Activated CD4-positive, alpha-beta T cell treated with anti-CD3 and anti-CD28 coated beads for 36 hours (primary cell): ENCODE results near the gene SORT1. TPM values are rescaled to one million over a fixed set of nuclear protein-coding genes. Genes with fewer than 3 reads are reported as not detected.

Experiments used
- ATAC-seq: fragments of 200-7000 bp; cut with Tn5 transposase; one replicate; pipeline ENCODE4 v1.10.0; 2021; ENCODE audit warnings: mild to moderate bottlenecking, moderate library complexity
- CTCF ChIA-PET: fragments of 350-600 bp; sonication (Branson Sonifier 250); formaldehyde crosslinking; loops from one replicate; lab custom pipeline; 2021; ENCODE audit warnings: antibody characterized with exemption; lab: Charles Lee
- POLR2A ChIA-PET: fragments of 350-600 bp; sonication (Branson Sonifier 250); formaldehyde crosslinking; loops from one replicate; lab custom pipeline; 2021; ENCODE audit warnings: antibody characterized with exemption, inconsistent platforms; lab: Charles Lee
- DNase-seq: peaks from one replicate; pipeline ENCODE4 v3.0.0-alpha.2; 2020
- H3K27ac Mint-ChIP-seq: one replicate; pipeline ENCODE4 v1.8.0; 2021; ENCODE audit warnings: mixed read lengths
- H3K27me3 Mint-ChIP-seq: one replicate; pipeline ENCODE4 v1.8.0; 2021; ENCODE audit warnings: mixed read lengths
- H3K36me3 Mint-ChIP-seq: one replicate; pipeline ENCODE4 v1.8.0; 2021; ENCODE audit warnings: low read depth, mixed read lengths
- H3K4me1 Mint-ChIP-seq: one replicate; pipeline ENCODE4 v1.8.0; 2021; ENCODE audit warnings: mixed read lengths
- H3K4me3 Mint-ChIP-seq: one replicate; pipeline ENCODE4 v1.8.0; 2021; ENCODE audit warnings: mild to moderate bottlenecking, moderate library complexity, mixed read lengths
- H3K9me3 Mint-ChIP-seq: one replicate; pipeline ENCODE4 v1.8.0; 2021; ENCODE audit warnings: low read depth, mixed read lengths
- intact Hi-C, 2 experiments: fragments of 100-400 bp; cut with DNase I in 1 of 2; cut with micrococcal nuclease in 1 of 2; formaldehyde crosslinking; loops; one replicate each; pipeline versions ENCODE4 v1.14.2 to v1.15.1; 2022 to 2024; cut with DNase I, micrococcal nuclease
- total RNA-seq, 2 experiments: library from RNA; stranded (reverse); gene quantifications; one replicate each; pipeline ENCODE4 v1.2.3, GENCODE V29; 2021

Gene SORT1
- total RNA-seq, 2 experiments from 2014 or later: 0.39 to 0.55 TPM

DNA sequence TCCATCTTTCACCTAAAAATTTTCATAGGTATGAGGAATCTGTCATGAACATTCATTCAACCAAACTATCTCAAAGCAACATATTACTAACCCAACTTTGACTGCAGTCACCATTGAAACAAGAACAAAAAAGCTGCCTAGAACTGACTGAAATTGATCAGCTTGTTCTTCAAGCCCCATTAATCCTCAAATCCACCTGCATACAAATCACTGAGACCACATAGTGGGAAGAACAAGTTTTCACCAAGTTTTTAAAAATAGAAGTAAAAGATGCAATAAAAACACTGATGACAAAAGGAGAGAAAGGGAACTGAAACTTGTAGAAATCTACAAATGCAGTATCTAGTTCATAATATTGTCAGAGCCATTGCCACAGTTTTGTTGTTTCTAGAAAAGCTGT is 6.1 kb downstream of the SORT1 start:
- H3K4me1 Mint-ChIP-seq: peaks cover 5% of the 10 kb centered on the region
- ChIA-PET CTCF (interaction anchor here (1.1 to 2.2 kb wide), 4 partner anchors 9 to 108 kb away, joined by 3 to 5 read pairs (median 3); partner anchors contain the start of gene PSRC1), POLR2A (no interaction called here)
- DNase-seq: no peak
- no peak overlapping the region for H3K4me3 Mint-ChIP-seq
- H3K27ac Mint-ChIP-seq: no peak overlapping the region
- peak; percentile 61 for ATAC-seq
- intact Hi-C loops: loop anchor here in 1 of 2 experiments (2.0 kb wide), 1 partner anchor 21 kb away; no protein-coding TSS in a partner anchor
- H3K9me3 Mint-ChIP-seq: no peaks in the 10 kb centered on the region
- no peaks in the 10 kb centered on the region for H3K36me3 Mint-ChIP-seq
- H3K27me3 Mint-ChIP-seq: peaks cover 53% of the 10 kb centered on the region

- Mint-ChIP-seq H3K4me3 (no peak overlapping the region), H3K4me1 (peaks cover 7% of the 10 kb centered on the region), H3K9me3 (no peaks in the 10 kb centered on the region), H3K27me3 (peaks cover 48% of the 10 kb centered on the region), H3K27ac (no peak overlapping the region), H3K36me3 (no peaks in the 10 kb centered on the region)
- CTCF ChIA-PET: interaction anchor here (1.1 to 2.7 kb wide), 6 partner anchors 8 to 108 kb away, joined by 3 to 20 read pairs (median 3); partner anchors contain the start of genes PSRC1 and SORT1
- POLR2A ChIA-PET: no interaction called here
- intact Hi-C loops: loop anchor here in 1 of 2 experiments (2.0 kb wide), 1 partner anchor 20 kb away; no protein-coding TSS in a partner anchor
- no peak for ATAC-seq
- DNase-seq: no peak
These were observed 6.6 kb downstream of the SORT1 start for GRCh38 chr1:109391157-109391556.

DNA sequence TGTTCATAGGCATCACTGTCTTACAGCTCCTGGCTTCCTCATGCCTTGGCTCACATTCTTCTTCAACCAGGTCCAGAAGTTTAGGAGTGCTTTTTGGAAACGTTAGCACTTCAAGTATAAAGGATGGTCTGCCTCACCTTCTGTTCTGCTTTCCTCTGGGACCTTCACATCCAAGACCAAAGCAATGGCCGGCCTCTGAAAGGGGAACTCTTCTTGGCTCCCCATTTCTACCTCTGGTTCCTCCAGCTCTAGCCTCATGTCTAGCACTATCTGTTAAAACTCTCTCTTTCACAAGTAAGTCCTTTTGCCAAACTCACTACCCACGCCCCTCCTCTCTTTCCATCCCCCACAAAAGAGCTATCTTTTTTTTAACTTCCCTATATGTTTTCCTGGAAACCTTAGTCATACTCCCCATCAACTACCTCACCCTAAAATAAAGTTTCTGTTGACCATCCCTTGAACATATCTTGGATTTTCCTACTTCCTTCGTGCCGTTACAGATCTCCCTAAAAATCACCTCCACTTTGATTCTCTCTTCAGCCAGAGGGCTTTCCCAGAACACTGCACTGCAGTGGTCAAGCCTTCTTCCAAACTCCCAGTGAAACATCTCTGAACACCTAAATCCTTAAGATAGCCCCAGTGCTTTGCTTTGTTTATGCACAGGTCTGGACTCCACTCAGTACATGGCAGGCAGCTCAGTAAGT is 7.9 kb downstream of the SORT1 start:
- ChIA-PET CTCF (interaction anchor here (0.7 to 2.7 kb wide), 7 partner anchors 9 to 188 kb away, joined by 3 to 20 read pairs (median 4); partner anchors contain the start of gene SORT1), POLR2A (no interaction called here)
- intact Hi-C loops: loop anchor here in 1 of 2 experiments (2.0 kb wide), 1 partner anchor 19 kb away; no protein-coding TSS in a partner anchor
- Mint-ChIP-seq H3K4me1 (peaks cover 7% of the 10 kb centered on the region), H3K36me3 (no peaks in the 10 kb centered on the region), H3K4me3 (no peak overlapping the region), H3K27ac (no peak overlapping the region), H3K27me3 (peaks cover 36% of the 10 kb centered on the region), H3K9me3 (no peaks in the 10 kb centered on the region)
- DNase-seq (no peak), ATAC-seq (no peak)

- DNase-seq (no peak), ATAC-seq (no peak)
- H3K27ac Mint-ChIP-seq: no peak overlapping the region
- intact Hi-C loops: no loop called here
- H3K27me3 Mint-ChIP-seq: peaks cover 31% of the 10 kb centered on the region
- POLR2A ChIA-PET: no interaction called here
- CTCF ChIA-PET: interaction anchor here (1.0 to 2.7 kb wide), 4 partner anchors 10 to 188 kb away, joined by 4 to 20 read pairs (median 4); partner anchors contain the start of gene SORT1
- H3K4me3 Mint-ChIP-seq: no peak overlapping the region
- H3K36me3 Mint-ChIP-seq: no peaks in the 10 kb centered on the region
- peaks cover 7% of the 10 kb centered on the region for H3K4me1 Mint-ChIP-seq
- no peaks in the 10 kb centered on the region for H3K9me3 Mint-ChIP-seq
These were observed 8.7 kb downstream of the SORT1 start for GRCh38 chr1:109388884-109389637.

DNA sequence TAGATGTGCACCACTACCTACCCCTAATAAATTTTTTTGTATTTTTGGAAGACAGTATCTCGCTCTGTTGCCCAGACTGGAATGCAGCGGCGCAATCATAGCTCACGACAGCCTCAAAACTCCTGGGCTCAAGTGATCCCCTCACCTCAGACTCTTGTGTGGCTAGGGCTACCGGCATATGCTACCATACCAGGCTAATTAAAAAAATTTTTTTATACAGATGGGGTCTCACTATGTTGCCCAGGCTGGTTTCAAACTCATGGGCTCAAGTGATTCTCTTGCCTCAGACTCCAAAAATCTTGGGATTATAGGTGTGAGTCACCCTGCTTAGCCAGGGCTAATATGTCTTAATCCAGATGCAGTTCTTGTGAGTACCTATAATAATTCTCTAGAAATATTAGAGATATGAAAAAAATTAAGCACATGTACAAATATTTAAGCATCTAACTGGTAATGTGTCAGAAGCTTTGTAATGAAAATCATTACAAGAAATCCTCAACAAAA is 9.5 kb downstream of the SORT1 start:
- H3K27me3 Mint-ChIP-seq: peaks cover 26% of the 10 kb centered on the region
- H3K27ac Mint-ChIP-seq: no peak overlapping the region
- H3K36me3 Mint-ChIP-seq: no peaks in the 10 kb centered on the region
- DNase-seq (no peak), ATAC-seq (no peak)
- no peaks in the 10 kb centered on the region for H3K9me3 Mint-ChIP-seq
- H3K4me3 Mint-ChIP-seq: no peak overlapping the region
- CTCF ChIA-PET: interaction anchor here (2.7 kb wide), 1 partner anchor 11 kb away, joined by 20 read pairs; the partner anchor contains the start of gene SORT1
- peaks cover 7% of the 10 kb centered on the region for H3K4me1 Mint-ChIP-seq
- intact Hi-C loops: no loop called here
- POLR2A ChIA-PET: no interaction called here

DNA sequence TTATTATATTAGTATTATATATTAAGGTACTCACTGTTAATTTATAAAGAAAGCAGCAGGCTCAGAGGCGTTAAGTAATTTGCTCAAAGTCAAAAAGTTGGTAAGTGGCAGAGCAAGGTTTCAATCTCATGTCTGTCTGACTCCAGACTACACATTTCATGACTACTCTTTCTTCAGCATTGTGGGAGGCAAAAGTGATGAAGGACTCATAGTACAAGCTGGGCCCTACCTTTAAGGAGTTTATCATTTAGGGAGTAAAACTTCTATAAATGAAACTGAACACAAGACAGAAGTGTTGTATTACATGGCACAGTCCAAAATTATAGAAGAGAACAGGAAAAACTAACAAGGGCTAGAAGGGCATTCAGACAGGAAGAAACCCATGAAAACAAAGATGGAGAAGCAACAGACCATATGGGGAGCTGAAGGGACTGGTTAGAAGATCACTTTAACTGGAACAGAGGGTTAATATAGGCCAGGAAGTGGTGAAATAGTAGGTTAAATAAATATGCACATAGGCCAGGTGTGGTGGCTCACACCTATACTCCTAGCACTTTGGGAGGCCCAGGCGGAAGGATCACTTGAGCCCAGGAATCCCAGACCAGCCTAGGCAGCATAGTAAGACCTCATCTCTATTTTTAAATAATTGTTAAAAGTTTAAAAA is 11.5 kb downstream of the SORT1 start:
- H3K27me3 Mint-ChIP-seq: peaks cover 13% of the 10 kb centered on the region
- no peak overlapping the region for H3K27ac Mint-ChIP-seq
- DNase-seq: no peak
- CTCF ChIA-PET: interaction anchor here (0.8 to 3.2 kb wide), 5 partner anchors 10 to 109 kb away, joined by 3 to 14 read pairs (median 5); partner anchors contain the start of genes PSRC1 and SORT1
- no peak overlapping the region for H3K4me3 Mint-ChIP-seq
- H3K36me3 Mint-ChIP-seq: no peaks in the 10 kb centered on the region
- POLR2A ChIA-PET: no interaction called here
- H3K4me1 Mint-ChIP-seq: peaks cover 3% of the 10 kb centered on the region
- peak; percentile 77 for ATAC-seq
- intact Hi-C loops: no loop called here
- no peaks in the 10 kb centered on the region for H3K9me3 Mint-ChIP-seq

DNA sequence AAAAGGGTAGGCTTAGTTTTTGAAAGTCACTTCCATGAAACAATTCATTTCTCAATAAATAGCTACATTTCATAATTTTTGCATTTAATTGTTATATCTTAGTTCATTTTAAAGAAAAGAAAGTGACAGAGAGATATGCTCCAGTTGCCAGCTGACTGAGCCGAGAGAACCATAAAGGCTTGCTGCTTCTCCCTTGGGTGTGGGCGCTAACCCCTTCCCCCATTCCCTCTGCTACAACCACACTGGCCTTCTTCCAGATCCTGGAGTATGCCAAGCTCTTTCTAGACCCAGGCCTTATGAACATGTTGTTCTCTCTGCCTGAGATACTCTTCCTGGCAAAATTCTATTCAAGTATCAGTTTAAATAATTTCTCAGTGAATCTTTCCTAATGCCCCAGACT is 12.3 kb downstream of the SORT1 start:
- intact Hi-C loops: no loop called here
- CTCF ChIA-PET: interaction anchor here (0.7 to 3.2 kb wide), 3 partner anchors 8 to 14 kb away, joined by 3 to 14 read pairs (median 5); partner anchors contain the start of gene SORT1

GRCh38 chr1:109383854-109384253 is 13.9 kb downstream of the SORT1 start:
- intact Hi-C loops: no loop called here
- CTCF ChIA-PET: interaction anchor here (0.8 to 1.1 kb wide), 2 partner anchors 13 to 104 kb away, joined by 3 to 4 read pairs; no protein-coding TSS in a partner anchor
- ATAC-seq (no peak), DNase-seq (no peak)
- Mint-ChIP-seq H3K4me3 (no peak overlapping the region), H3K27me3 (peaks cover 3% of the 10 kb centered on the region), H3K27ac (no peak overlapping the region), H3K36me3 (no peaks in the 10 kb centered on the region), H3K4me1 (peaks cover 3% of the 10 kb centered on the region), H3K9me3 (no peaks in the 10 kb centered on the region)
- POLR2A ChIA-PET: no interaction called here

More for the DNA sequence above, 12.3 kb downstream of the SORT1 start:
- H3K27ac Mint-ChIP-seq: no peak overlapping the region
- no peaks in the 10 kb centered on the region for H3K9me3 Mint-ChIP-seq
- no peak for ATAC-seq
- H3K27me3 Mint-ChIP-seq: peaks cover 8% of the 10 kb centered on the region
- H3K4me3 Mint-ChIP-seq: no peak overlapping the region
- POLR2A ChIA-PET: no interaction called here
- H3K36me3 Mint-ChIP-seq: no peaks in the 10 kb centered on the region
- DNase-seq: no peak
- peaks cover 3% of the 10 kb centered on the region for H3K4me1 Mint-ChIP-seq

GRCh38 chr1:109383087-109383779 is 14.5 kb downstream of the SORT1 start:
- H3K36me3 Mint-ChIP-seq: no peaks in the 10 kb centered on the region

DNA sequence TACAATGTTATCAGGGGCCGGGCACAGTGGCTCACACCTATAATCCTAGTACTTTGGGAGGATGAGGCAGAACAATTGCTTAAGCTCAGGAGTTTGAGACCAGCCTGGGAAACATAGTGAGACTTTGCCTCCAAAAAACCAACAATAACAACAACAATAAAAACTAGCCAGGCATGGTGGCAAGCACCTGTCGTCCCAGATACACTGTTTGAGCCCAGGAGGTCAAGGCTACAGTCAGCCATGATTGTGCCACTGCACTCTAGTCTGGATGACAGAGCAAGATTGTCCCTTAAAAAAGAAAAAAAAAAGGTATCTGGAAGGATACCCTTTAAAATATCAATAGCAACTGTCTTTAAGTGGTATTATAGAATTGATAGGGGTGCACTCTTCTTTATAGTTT is 16.1 kb downstream of the SORT1 start:
- no peak overlapping the region for H3K27ac Mint-ChIP-seq
- H3K9me3 Mint-ChIP-seq: no peaks in the 10 kb centered on the region
- ATAC-seq (no peak), DNase-seq (no peak)
- H3K36me3 Mint-ChIP-seq: no peaks in the 10 kb centered on the region
- no peaks in the 10 kb centered on the region for H3K27me3 Mint-ChIP-seq
- H3K4me3 Mint-ChIP-seq: no peak overlapping the region
- ChIA-PET CTCF (interaction anchor here (1.2 kb wide), 1 partner anchor 9 kb away, joined by 3 read pairs; no protein-coding TSS in a partner anchor), POLR2A (no interaction called here)
- peaks cover 3% of the 10 kb centered on the region for H3K4me1 Mint-ChIP-seq
- intact Hi-C loops: no loop called here

More at GRCh38 chr1:109383087-109383779, 14.5 kb downstream of the SORT1 start:
- CTCF ChIA-PET: interaction anchor here (0.6 to 1.4 kb wide), 5 partner anchors 12 to 119 kb away, joined by 3 to 5 read pairs (median 3); no protein-coding TSS in a partner anchor
- no peak for ATAC-seq
- Mint-ChIP-seq H3K4me1 (peaks cover 3% of the 10 kb centered on the region), H3K27ac (no peak overlapping the region), H3K27me3 (no peaks in the 10 kb centered on the region), H3K4me3 (no peak overlapping the region), H3K9me3 (no peaks in the 10 kb centered on the region)
- intact Hi-C loops: no loop called here
- no peak for DNase-seq
- POLR2A ChIA-PET: no interaction called here
